Muscle of arm (tissue), 12 donors: ENCODE data around the gene MTRF1. TPM values are rescaled to one million over a fixed set of nuclear protein-coding genes. Genes with fewer than 3 reads are reported as not detected.
"Not testable (repeated sequence)": the region's sequence is repeated elsewhere in the genome, so short reads cannot be mapped to it uniquely, and the experiment has no call there.

Experiments
- DNase-seq: peaks from one replicate; pipeline ENCODE4 v3.0.0-alpha.2; 2013
- polyA plus RNA-seq, 12 donors: library from polyadenylated mRNA; unstranded; fragments of 120-200 nt; gene quantifications; one replicate each; pipeline ENCODE4 v1.2.1, GENCODE V29; 2013; ENCODE audit not compliant: insufficient read length in 12 of 12

MTRF1 gene
- polyA plus RNA-seq, 12 donors: 8.1 to 18.0 (median 11.7) TPM; not detected in 2

GRCh38 chr13:41284512-41285288, 21.3 kb upstream of the MTRF1 start:
- DNase-seq: no peak

DNA sequence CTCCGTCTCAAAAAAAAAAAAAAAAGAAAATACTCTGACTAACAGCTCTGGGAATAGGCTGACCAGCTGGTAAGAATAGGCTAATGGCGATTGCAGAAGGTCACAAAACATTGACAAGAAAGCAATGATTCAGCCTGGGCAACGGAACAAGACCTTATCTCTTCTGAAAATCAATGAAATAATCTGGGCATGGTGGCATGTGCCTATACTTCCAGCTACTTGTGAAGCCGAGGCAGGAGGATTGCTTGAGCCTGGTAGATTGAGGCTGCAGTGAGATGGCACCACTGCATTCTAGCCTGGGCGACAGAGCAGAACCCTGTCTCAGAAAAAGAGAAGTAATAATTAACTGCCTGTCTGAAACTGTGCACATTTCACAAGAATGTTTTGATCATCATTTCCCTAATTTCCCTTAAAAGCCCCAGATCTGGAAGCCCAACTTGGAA, 18.8 kb upstream of the MTRF1 start:
- DNase-seq: no peak

DNA sequence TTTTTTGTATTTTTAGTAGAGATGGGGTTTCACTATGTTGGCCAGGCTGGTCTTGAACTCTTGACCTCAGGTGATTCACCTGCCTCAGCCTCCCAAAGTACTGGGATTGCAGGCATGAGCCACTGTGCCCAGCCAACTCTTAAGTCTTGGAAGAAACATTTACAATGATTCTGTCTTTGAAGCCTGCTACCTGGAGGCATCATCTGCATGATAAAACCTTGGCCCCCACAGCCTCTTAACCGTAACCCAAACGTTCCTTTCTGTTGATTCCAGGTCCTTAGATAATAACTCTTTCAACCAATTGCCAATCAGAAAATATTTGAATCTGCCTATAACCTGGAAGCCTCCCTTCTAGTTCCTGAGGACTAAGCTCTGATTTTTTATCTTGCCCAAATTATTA, 15.8 kb upstream of the MTRF1 start:
- not testable (repeated sequence) for DNase-seq

DNA sequence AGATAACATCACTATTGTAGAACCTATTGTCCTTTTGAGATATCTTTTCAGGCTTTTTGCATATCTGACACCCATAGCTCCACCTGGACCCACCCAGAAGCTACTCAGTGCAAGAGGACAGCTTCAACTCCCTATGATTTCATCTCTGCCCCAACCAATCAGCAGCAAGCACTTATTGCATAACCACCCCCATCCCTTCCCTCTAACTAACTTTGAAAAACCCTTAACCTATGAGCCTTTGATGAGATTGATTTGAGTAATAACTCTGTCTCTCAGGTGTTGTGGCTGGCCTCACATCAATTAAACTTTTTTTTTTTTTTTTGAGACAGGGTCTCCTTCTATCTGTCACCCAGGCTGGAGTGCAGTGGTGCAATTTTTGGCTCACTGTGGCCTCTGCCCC, 13.4 kb upstream of the MTRF1 start:
- no peak for DNase-seq

- DNase-seq: no peak
Measured at GRCh38 chr13:41274881-41275280, 11.5 kb upstream of the MTRF1 start.

DNA sequence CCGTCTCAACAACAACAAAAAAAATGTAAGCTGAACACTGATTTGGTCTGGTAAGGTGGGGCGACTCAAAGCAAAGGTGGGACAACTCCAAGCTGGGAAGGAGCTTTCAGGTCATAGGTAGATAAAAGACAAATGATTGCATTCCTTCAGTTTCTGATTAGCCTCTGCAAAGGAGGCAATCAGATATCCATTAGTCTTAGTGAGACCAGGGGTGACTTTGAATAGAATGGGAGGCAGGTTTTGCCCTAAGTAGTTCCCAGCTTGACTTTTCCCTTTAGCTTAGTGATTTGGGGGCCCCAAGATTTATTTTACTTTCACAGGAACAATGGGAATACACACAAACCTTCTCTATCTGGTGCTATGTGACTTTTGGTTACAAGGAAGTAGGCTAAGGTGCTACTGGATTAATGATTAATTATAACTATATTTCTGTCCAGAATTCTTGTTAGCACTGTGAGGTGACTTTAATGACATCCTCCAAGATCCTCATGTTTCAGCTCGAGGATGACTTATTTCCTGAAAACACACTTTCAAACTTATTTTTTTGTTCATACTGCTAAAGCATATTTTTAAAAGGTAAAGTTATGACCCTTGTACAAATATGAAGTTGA, 10.6 kb upstream of the MTRF1 start:
- DNase-seq: no peak

- no peak for DNase-seq
Measured at GRCh38 chr13:41271456-41272285, 8.3 kb upstream of the MTRF1 start.

DNA sequence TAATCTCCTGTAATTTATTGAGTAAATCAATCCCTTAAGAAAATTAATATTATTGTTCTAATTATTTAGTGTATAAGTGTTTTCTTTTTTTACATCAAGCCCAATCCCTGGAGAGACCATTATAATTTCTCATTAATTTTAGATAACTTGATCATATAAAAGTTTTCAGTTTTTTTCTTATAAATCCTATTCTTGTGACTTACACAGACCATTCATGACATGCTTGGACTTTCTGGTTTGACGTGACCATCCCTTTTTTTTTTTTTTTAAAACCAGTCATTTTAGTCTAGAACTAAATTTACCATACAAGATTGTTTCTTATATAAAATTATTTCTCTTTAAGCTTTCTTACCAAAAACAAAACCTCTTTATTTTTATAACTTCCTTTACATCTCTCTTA, 5.4 kb upstream of the MTRF1 start:
- no peak for DNase-seq

GRCh38 chr13:41267106-41267505, 3.7 kb upstream of the MTRF1 start:
- no peak for DNase-seq

GRCh38 chr13:41259875-41260501, 3.4 kb downstream of the MTRF1 start:
- no peak for DNase-seq

DNA sequence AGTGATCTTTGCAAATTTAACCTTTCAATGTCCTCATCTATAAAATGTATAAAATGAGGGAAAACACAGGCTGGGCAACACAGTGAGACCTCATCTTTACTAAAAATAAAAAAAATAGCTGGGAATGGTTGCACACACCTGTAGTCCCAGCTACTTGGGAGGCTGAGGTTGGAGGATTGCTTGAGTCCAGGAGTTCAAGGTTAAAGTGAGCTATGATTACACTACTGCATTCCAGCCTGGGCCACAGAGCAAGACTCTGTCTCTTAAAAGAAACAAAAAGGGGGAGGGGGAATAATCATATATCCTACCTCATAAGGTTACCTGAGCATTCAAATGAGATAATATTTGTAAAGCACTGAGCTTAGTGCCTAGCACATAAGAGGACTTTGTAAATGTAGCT, 5.8 kb downstream of the MTRF1 start:
- DNase-seq: no peak

DNA sequence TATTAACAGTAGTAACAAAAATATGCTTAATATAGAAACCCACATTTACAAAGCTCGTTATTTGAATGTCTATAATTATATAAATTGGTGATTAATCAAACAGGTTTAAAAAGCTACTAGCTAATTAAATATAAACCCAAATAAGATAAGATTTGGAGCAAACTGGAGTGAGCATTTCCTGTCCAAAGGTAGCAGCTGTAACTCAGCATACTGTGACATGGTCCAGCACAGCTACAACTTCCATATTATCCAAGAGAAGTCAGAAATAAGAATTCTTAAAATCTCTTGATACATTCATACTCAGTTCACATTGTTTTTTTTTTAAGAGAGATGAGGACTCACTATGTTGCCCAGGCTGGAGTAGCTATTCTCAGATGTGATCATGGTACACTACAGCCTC, 8.5 kb downstream of the MTRF1 start:
- no peak for DNase-seq

DNA sequence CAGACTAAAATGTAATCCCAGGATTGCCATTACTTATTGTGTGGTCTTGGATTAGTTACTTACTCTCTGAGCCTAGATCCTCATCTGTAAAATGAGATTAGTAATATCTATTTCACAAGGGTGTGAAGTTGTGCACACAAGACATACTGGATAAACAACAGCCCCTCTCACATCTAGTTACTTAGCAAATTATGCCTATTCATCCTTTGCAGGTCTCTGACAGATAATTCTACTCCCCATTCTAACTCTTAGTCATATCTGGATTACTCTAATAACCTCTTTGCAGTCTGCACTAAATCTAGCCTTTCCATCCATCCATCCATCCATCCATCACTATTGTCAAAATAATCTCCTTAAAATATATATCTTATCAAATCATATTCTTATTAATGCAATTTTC, 12.4 kb downstream of the MTRF1 start:
- DNase-seq: no peak

- DNase-seq: no peak
Measured at GRCh38 chr13:41246969-41247680, 16.3 kb downstream of the MTRF1 start.

- DNase-seq: no peak
Measured at GRCh38 chr13:41244556-41244955, 18.8 kb downstream of the MTRF1 start.

DNA sequence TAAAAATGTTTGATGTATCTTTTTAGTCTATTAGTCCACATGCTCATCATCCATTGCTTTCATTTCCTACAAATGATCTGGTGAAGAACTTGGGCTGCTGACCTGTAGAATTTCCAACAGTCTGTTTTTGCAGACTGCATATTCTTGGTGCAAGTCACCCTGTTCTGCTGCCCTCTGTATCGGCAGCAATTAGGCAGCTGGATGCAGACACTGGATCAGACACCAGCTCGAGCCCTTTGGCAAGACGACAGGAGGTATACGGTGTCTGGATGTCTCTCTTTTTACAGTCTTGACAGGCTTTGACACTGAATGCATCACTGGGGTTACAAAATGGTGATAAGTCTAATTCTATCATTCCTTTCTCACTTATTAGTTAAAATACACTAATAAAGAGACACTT, 21.8 kb downstream of the MTRF1 start:
- DNase-seq: no peak

GRCh38 chr13:41236369-41236768, 27.0 kb downstream of the MTRF1 start:
- no peak for DNase-seq

GRCh38 chr13:41232578-41233480, 30.5 kb downstream of the MTRF1 start:
- no peak for DNase-seq

DNA sequence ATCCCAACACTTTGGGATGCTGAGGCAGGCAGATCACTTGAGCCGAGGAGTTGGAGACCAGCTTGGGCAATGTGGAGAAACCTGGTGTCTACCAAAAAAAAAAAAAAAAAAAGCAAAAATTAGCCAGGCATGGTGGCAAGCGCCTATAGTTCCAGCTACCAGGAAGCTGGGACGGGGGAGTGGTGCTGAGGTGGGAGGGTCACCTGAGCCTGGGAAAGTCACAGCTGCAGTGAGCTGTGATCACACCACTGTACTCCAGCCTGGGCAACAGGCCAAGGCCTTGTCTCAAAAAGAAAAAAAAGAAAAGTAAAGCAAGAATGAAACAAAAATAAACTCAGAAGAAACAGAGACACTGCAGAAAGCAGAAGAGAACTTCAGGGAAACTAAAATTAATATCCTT, 31.6 kb downstream of the MTRF1 start:
- DNase-seq: no peak

- DNase-seq: no peak
Measured at GRCh38 chr13:41231025-41231677, 32.2 kb downstream of the MTRF1 start.
